Activated CD4-positive, alpha-beta T cell treated with anti-CD3 and anti-CD28 coated beads, Interleukin-2, Interleukin-6, amounts not matched to agents 100 ng/mL and 50 ng/mL, durations not matched to agents 16 hours and 8 hours (primary cell): ENCODE data around the gene TLL1.

ENCODE experiments used
- DNase-seq: peaks from one replicate; pipeline ENCODE4 v3.0.0-alpha.2; 2020

TLL1 gene

DNA sequence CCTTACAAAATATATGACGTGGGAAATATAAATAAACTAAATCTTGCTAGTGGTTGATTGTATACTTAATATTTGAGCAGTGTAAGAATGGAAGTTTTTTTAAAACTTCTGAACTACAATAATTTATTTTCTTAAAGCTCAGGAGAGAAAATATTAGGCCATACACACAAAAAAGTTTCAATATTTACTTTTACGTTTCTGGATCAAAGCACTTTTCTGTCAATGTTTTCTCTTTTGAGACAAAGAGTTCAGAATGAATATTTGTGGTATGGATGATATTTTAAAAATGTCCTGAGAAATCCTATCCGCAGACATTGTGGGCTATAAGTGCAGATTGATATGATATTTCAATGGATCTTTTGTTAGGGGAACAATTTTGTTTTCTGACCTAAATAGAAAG lies 109.9 kb downstream of the TLL1 start:
- DNase-seq: no peak

DNA sequence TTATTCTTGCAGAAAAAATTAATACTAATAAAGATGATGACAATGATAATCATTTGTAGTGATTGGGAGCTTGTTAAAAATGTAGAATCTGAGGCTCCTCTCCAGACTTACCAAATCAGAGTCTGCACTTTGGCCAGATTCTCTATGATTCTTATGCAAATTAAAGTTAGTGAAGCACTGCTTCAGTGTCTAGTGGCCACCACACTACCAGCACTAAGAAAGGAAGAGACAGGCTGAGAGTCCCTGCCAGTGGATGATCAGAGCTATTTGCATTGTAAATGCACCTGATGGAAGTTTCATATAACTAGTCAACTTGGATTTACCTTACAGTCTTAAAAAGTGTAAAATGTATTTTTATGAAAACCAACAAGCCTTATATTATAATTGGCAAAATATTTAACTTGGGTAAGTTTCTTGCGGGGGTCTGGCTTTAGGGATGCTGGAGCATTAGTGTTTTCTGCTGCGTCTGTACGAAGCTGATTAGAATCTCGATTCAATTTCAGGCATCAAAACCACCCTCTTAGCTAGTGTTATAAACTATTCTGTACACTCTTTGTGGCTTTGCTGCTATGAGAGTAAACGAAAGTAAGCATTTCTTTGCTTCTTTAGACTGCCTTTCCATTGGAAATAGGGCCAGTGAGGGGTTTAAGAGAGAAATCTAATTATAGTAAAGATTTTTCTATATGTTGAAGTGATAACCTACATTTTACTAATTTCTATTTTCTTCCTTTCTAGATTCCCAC lies 114.1 kb downstream of the TLL1 start:
- DNase-seq: no peak

DNA sequence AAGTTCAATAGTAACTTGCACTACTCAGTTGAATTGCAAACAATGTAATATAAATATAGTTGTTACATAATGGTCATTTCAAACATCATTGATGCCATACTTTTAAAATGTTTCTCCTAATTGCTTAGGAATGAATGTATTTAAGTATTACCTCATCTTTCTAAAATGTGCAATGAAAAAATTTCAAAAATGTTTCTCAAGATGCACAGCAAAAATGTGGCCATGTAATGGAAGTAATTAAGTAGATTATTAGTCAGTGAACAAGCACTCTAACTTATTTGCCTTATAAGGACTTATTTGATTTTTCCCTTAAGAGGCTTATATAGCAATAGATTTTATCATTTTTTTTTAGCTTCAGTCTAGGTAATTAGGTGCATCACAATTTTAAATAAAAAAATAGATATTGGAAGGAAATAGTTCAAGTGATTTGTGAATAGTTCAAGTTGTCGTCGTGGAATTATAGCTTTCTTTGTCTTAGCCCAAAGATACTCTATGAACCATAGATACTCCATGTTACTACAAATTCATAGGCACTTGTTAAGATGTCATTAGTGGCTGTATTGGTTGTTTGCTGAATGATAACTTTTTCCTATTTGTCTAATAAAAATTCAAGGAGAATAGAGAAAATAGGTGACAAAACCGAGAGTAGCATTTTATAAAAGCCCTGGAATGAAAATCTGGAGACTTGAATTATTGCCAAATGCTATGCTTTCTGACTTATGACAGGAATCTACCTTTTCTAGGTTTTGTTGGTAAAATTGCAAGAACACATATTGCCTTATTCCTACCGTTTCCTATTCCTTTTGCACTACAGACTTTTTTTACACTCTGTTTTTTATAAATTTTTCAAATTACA lies 118.5 kb downstream of the TLL1 start:
- DNase-seq: no peak

DNA sequence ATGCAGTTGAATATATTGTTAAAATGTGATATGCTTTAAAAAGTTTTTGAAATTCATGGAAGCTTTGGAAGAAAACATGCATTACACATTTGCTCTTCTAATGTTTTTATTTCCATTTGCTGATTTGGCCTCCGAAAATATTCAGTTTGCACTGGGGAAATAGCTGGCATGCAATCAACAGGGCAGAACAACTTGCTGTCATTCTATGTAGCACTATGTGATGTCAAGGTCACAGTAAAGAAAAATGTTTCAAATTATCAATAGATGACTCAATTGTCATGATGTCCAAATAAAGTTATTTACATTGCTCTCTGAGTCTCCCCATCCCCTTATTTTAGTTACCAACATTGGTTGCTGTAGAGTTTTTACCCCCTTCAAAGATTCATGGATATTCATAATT lies 119.2 kb downstream of the TLL1 start:
- no peak for DNase-seq

DNA sequence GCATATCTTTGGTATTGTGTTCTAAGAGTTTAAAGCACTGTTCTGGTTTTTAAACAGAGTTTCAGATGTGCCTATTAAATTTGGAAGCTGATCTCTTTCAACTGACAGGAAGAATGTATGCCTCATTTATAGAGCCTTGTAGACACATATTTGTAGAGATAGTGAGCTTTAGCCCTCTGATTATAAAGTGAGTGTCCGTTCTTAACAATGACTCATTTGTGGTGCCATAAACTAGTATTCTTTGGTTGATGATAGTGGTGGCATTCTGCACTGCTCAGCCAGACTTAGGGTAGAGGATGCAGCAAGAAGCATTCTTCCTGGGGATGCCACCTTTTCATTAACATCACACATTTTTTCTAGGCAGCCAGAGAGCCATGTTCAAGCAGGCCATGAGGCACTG lies 121.7 kb downstream of the TLL1 start:
- no peak for DNase-seq

DNA sequence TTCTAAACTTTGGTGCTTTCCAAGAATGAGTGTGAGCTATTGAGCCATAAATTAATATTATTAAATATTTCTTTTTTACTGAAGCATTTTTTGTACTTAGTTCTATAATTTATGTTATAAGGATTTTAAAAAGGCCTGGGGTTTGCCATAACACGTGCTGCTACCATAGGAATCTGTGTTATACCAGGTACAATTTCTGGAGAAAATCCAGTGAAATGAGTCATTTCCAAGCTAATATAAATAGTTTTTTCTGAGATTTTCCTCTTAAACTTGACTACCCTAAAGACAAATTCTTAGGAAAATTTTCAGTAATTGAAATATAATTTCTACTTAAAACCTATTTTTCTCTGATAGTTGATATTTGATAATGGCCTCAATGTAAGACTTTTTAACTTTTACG lies 130.8 kb downstream of the TLL1 start:
- no peak for DNase-seq

DNA sequence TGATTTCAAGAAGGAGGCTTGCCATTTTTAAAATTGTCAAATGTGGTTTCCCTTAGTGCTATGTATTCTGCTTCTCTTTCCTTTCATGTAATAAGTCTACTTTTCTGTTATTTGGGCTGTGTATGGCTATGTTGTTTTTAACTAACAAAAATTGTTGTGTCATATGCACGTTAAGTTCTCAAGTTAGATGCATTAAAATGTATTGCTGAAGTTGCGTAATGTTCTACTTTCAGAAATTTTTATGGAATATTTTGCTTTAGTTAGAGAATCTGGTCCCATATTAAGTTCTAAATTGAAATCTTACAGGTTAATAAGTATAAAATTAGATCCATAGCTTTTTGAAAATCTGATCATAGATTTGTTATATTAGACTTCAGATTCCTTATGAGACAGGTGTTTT lies 133.2 kb downstream of the TLL1 start:
- DNase-seq: no peak

DNA sequence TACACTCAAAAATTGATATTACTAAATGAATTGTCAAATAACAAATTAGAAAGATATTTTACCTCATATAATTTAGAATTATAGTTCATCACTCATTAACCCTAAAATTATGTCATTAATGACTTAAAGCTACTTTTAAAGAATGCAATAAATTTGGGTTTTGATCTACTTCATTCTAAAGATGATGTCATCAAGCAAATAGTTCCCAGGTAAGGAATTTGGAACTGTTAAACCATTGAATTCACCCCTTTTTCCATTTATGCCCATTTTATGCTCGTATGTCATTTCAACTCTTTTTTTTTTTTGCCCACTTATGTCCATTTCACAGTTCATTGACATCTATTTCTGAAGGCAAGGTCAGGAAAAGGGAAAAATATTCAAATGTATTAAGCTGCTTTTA lies 135.5 kb downstream of the TLL1 start:
- no peak for DNase-seq

DNA sequence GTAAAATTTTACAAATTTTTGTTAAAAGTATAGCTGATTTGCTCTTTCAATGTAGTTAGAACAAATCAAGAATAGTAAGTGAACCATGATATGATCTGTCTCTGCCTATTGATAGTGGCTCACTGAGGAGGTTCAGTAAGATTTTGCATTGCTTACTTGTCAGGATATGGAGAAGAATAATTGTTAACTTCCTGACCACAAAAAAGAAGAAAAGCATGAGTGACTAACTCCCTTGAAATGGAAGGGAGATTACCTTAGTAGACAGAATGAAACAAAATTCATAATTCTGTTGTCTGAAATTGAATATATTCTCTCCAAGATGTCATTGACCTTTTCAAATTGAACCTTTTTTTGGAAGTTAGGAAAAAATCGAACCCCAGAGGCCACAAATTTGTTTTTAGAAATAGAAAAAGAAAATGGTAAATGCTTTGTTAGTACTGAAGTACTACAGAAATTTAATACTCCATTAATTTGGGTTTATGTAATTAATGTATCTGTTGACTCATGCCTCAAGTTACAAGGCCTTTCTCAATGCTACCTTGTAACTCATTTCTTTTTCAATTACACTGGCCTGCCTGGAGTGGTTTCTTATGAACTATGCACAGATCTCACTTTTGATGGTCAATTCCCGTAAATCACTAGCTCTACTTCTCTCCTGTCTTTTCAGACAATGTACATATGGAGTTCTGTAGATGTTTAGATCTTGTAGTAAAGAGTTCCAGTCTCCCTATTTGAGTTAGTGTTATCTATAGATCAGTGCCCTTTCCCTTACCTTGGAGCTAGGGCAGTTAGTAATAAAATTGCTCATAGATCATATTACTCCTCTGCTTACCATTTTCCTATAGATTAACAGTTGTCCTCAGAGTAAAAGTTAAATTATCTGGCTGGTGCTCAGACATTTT lies 139.3 kb downstream of the TLL1 start:
- no peak for DNase-seq

DNA sequence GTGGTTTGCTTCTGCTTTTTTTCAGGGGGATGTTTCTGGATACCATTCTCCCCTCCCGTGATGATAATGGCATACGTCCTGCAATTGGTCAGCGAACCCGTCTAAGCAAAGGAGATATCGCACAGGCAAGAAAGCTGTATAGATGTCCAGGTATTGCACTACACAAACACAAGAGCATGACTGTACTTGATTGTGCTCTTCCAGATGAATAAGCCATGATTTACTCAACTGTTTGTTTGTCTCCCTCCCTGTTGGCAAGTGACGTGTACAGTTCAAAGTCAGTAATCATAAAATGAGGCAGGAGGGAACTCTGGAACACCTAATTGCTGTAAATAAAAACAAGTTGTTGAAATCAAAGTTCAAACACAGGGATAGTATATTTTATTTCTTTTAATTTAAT lies 141.4 kb downstream of the TLL1 start:
- DNase-seq: no peak

DNA sequence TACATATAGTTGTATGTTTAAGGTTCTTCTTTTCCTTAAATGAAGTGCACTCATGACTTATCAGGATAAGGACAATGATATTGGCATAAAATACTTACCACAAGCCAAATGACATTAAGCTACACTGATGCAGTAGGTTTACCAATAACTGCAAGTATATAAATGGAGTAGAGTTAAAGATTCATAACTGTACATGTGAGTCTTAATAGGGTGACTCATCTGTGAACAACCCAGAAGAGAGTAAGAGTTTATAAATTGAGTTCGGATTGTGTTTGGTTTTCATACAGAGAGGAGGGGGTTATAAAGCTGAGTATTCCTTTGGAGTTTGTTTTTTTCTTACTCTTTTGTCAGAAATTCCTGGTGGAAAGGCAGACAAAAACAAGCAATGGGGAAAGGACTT lies 144.8 kb downstream of the TLL1 start:
- no peak for DNase-seq

DNA sequence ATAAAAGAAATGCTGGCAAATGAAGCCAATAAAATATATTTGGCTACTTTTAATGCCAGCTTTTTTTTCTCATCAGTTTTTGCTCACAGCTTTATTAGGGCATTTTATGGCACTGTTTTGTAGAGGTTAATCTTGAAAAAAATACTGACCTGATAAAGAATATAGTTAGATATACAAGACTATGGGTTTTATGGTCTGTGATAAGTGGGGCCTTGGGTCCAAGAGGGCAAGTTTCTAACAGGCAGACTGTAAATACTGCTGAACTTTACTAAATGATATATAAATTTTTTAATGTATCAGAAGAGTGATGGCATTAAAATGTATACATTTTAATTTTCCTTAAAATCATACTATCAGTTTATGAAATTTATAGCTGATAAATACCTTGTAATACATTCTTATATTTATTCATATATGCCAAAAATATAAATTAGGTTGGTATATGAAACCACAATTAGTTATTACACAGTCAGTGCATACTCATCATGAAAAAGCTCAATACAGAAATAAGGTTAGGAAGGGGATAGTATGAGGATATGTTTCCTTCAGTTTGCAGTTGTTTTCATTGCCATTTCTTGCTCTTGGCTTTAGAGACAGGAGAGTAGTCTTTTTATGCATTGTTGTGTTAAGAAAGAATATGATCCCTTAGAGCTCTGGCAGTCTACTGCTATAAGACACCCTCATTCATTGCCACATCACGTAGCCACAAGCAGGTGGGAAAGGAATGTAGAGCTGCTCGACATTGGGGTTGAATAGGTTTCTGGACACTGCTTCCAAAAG lies 146.6 kb downstream of the TLL1 start:
- DNase-seq: no peak

DNA sequence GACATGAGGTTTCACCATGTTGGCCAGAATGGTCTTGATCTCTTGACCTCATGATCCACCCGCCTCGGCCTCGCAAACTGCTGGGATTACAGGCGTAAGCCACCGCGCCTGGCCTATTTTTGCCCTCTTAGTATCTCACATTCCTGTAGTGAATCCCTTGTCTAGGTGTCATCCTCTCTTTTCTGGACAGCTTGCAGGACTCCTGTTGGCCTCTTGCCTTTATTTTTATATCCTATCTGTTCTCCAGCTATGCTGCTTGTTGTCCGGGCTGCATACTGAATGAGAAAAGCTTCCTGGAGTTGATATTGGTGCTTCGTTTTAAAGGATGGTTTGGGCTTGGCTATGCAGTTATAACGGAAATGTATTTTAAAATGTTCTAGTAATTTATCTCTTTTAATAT lies 148.6 kb downstream of the TLL1 start:
- no peak for DNase-seq

DNA sequence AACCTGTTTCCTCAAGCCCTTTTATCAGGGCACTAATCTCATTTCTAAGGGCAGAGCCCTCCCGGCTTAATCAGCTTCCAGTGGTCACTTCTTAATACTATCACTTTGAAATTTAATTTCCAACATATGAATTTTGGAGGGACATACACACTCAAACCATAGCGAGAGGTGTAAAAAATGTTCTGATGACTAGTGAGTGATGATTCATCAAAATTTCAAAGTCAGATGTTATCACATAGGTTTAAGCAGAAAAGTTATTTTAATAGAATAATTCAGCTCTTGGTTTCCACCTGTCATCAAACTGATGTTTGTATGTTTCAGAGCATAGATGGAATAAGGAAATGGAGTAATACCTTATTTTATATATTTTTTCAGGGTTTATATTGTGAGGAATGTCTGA lies 161.9 kb downstream of the TLL1 start:
- DNase-seq: no peak

DNA sequence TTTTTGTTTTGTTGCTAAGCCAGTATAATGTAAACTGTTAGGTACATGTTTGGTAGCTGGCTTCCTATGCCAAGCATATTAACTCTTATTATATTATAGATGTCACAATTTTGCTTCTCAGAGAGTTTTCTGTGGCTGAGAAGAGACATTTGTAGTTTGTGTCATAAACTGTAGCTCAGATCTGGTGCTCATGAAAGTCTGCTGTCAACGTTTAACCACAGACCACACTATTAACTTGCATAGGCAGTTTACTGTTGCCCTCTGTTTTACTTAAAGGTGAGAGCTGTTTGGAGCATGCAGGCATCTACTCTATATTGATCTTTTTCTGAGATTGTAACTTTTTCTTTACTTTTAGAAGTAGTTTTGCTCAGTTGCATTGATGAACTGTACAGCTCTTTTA lies 166.8 kb downstream of the TLL1 start:
- DNase-seq: no peak

DNA sequence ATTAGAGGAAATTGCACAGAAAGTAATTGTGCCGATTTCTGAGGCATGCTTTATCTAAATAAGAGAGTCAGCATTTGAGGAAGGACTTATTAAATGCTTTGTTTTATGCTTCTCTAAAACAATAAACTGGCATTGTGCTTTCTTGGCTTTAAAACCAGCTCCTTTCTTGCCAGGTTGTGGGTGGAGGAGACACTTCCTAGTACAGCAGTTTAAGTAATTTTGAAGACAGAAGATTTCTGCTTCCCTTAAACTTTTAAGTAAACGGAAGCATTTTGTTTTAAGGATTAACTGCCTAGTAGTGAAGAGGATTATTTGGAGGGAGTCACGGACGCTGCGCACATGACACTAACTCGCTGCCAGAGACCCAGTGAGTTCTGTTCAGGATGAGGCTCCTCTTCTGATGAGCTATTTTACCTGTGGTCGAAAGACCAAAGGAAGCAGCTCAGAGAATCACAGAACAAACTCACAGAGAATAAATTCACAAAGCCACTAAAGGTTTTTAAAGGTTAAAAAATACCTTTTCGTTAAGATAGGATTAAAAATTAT lies 169.5 kb downstream of the TLL1 start:
- DNase-seq: no peak

DNA sequence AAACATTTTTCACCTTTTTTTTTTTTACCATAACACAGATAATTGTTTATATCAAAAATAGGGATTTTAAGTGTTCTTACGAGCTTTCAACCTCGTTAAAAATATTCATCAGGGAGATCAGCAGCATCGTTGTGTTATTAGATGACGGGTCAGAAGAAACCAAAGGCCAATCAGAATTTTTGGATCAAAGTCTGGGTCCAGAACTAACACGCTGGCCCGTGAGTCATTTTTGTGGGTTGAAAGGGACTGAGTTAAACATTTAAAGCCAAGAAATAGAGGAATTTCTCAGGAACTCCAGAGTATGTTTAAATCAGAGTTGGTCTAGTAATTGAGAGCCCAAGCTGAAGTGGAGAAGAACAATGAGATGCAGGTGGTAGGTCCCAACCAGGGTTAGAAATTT lies 170.8 kb downstream of the TLL1 start:
- no peak for DNase-seq

DNA sequence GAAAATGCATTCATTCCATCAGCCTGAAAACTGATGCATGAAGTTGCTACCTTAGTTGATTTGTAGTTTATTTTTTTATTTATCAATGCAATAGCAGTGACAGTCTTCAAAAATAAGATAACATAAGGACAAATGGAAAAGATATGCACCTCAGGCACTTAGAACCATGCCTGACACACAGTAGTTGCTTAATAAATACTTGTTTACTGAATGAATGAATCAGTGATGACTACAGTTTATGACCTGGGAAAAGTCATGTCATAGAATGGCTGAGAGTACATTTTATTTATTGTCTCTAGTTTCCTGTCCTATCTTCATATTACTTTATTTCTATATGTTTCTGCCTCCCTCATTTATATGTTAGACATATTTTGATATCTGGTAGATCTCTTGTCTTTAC lies 171.8 kb downstream of the TLL1 start:
- DNase-seq: no peak

DNA sequence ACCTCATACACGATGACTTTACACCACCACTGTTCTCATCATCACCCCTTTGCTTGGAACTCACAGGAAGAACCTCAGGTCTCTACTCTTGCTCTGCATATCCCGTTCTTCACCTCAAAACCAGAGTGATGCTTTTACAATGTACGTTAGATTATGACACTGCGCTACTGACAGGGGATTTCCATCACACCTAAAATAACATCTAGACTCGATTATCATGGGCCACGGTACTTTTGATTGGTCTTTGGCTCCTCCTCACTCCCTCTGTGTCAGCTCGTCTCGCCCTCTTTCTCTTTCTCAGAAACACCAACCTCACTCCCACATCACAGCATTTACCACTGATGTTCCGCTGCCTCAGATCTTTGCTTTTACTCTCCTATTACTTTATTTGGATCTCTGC lies 172.4 kb downstream of the TLL1 start:
- DNase-seq: peak; percentile 59

DNA sequence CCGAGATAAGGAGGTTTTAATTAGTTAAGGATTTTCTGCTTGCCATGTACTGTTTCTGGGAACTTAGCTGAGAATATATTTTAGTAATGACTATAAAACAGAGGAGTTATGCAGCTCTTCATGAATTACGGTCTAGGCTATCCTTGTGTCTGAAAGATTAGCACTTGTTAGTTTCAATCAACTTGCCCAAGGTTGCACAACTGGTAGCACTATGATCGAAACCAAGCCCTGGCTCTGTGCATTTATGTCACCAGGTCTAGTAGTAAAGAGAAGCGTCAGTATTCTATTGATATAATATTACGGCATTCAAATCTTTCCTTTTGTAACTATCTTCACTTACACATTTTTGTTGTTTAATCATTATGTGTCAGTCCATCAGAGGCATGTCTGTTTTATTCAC lies 176.0 kb downstream of the TLL1 start:
- DNase-seq: no peak

DNA sequence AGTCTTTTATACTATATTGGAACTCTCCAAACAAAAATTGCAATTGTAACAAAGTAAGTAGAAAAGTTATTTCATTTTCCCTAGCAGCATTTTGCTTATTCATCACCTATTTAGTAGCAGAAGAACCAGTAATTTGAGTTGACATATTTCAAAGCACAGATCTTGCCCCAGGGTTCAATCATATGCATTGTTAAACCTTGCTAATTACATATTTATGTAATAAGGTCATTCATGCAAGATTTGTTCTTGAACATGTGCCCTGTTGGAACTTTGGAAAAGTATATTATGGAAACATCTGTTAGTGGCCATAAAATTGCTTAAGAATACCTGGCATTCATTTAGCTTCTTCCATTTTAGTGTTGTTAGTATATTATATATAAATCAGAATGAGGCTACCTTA lies 191.7 kb downstream of the TLL1 start:
- no peak for DNase-seq

DNA sequence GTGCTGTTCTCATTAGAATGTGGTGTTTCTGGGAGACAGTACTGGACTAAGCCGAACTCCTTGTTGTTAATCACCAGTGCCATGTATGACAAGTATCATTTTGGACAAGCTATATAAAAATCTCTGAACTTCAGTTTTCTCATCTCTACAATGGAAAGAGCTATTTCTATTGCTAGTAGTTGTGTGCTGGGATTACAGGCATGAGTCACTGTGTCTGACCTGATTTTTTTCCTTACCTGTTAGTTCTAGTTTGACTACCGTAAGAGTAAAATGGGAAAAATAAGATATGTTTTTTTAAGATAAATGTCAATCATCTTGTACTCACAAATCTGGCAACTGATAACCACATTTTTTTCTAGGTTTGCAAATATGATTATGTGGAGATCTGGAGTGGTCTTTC lies 192.3 kb downstream of the TLL1 start:
- DNase-seq: no peak
